AG09319 (cell line): Measurements from ENCODE around the gene RAP1GAP2.

Experiments
- DNase-seq: peaks from one replicate; pipeline ENCODE4 v3.0.0-alpha.2; 2010; ENCODE audit warnings: low read depth; ENCODE audit errors: extremely low read depth
- CTCF ChIP-seq: IDR thresholded peaks from 2 replicates; pipeline ENCODE4 v1.5.1; 2011; ENCODE audit warnings: low read depth, mild to moderate bottlenecking, inconsistent platforms, low read length, moderate library complexity

The RAP1GAP2 gene

GRCh38 chr17:2804912-2805311 lies 8.7 kb downstream of the RAP1GAP2 start:
- DNase-seq: no peak
- TF ChIP-seq CTCF: no peak

GRCh38 chr17:2805961-2806360 lies 9.7 kb downstream of the RAP1GAP2 start:
- no peak for DNase-seq
- TF ChIP-seq CTCF: no peak

- no peak for DNase-seq
- TF ChIP-seq CTCF: no peak
Observed at GRCh38 chr17:2808367-2809335, 12.4 kb downstream of the RAP1GAP2 start.

- no peak for DNase-seq
- no peak for TF ChIP-seq CTCF
Observed at GRCh38 chr17:2809337-2809736, 13.1 kb downstream of the RAP1GAP2 start.

GRCh38 chr17:2814049-2814448 lies 17.8 kb downstream of the RAP1GAP2 start:
- DNase-seq: no peak
- no peak for TF ChIP-seq CTCF

- TF ChIP-seq CTCF: no peak
- no peak for DNase-seq
Observed at GRCh38 chr17:2814481-2815341, 18.5 kb downstream of the RAP1GAP2 start.

- TF ChIP-seq CTCF: no peak
Observed at GRCh38 chr17:2815781-2816185, 19.5 kb downstream of the RAP1GAP2 start.

More at GRCh38 chr17:2815781-2816185, 19.5 kb downstream of the RAP1GAP2 start:
- no peak for DNase-seq
